Right lobe of liver (tissue), 6 donors: ENCODE data around the gene KAT6B. TPM values are rescaled to one million over a fixed set of nuclear protein-coding genes. Genes with fewer than 3 reads are reported as not detected.
A peak's percentile ranks its signal among the peaks of the same experiment; 100 is the strongest.

ENCODE experiments used
- ATAC-seq, 4 donors: fragments of 200-7000 bp; cut with Tn5 transposase; one replicate each; pipeline ENCODE4 v1.9.1; 2020; ENCODE audit warnings: mild to moderate bottlenecking in 4 of 4, moderate library complexity in 4 of 4
- DNase-seq, 3 donors: peaks; one replicate each; pipeline ENCODE4 v3.0.0-alpha.2; 2020
- H3K27ac ChIP-seq, 3 donors: fragments of 200-600 bp; one replicate each; pipeline ENCODE4 v1.8.0; 2022
- H3K27me3 ChIP-seq, 2 donors: fragments of 200-600 bp; one replicate each; pipeline ENCODE4 v1.8.0; 2022
- H3K36me3 ChIP-seq, 4 donors: fragments of 200-600 bp; sonication (generic) in 1 of 4; one replicate each; pipeline versions ENCODE4 v1.5.1 to v1.8.0; 2017 to 2022; ENCODE audit warnings: control low read depth in 1 of 4
- H3K4me1 ChIP-seq, 4 donors: fragments of 200-600 bp; sonication (generic) in 1 of 4; one replicate each; pipeline versions ENCODE4 v1.5.1 to v1.8.0; 2017 to 2022; ENCODE audit warnings: control low read depth in 1 of 4
- H3K4me3 ChIP-seq, 3 donors: fragments of 200-600 bp; one replicate each; pipeline ENCODE4 v1.8.0; 2022
- H3K9me3 ChIP-seq, 4 donors: fragments of 200-600 bp; sonication (generic) in 1 of 4; one replicate each; pipeline versions ENCODE4 v1.5.1 to v1.8.0; 2017 to 2022; ENCODE audit warnings: control low read depth in 1 of 4
- CTCF ChIP-seq, 4 donors: fragments of 200-600 bp in 3 of 4; fragments of 450-650 bp in 1 of 4; IDR thresholded peaks; one replicate each; pipeline versions ENCODE4 v1.5.1 to v1.8.0; 2016 to 2022; ENCODE audit warnings: antibody characterized with exemption in 4 of 4, mild to moderate bottlenecking in 2 of 4
- POLR2A ChIP-seq: fragments of 450-650 bp; IDR thresholded peaks from one replicate; pipeline ENCODE4 v1.6.1; 2017; ENCODE audit warnings: antibody characterized with exemption, mild to moderate bottlenecking
- WGBS: methylation state at CpG from one replicate; pipeline ENCODE4 v1.1.6; 2018; ENCODE audit warnings: low coverage, low lambda C conversion rate; ENCODE audit not compliant: insufficient coverage; ENCODE audit errors: missing lambda C conversion rate; 5-methylcytosine and 5-hydroxymethylcytosine counted together
- intact Hi-C, 2 donors: fragments of 100-400 bp; cut with DNase I; formaldehyde crosslinking; loops; one replicate each; pipeline versions ENCODE4 v1.11.2 to v1.14.1; 2022
- total RNA-seq, 6 experiments: library from RNA; depleted of rRNA in 2 of 6; stranded (reverse); fragments of >200 nt in 2 of 6; fragmentation: NEBNext Ultra II Directional in 3 of 6; extraction: Animal tissue kit (Norgen Biotek cat#: 25700) in 3 of 6; gene quantifications; one replicate each; pipeline versions ENCODE4 v1.1.0 to v1.2.4, GENCODE V29; 2016 to 2023
- donor health status: DM: no; HTN: yes; CAD: no.
- donor health status: DM: no; HTN: no; CAD: no.
- donor health status: DM: no; HTN: no; CAD: no.
- donor health status: DM: no; HTN: yes; CAD: no.
- donor health status: DM: no; HTN: yes; CAD: no.

The KAT6B gene
- total RNA-seq, 6 experiments from 2014 or later = 9.2 to 17.1 (median 10.3) TPM

- DNase-seq (no peak), ATAC-seq (peak in 1 of 4 donors; percentile 62)
- intact Hi-C loops = no loop called here
- H3K27me3 ChIP-seq = no peaks in the 10 kb centered on the region
- TF ChIP-seq POLR2A (no peak), CTCF (IDR thresholded peaks at IDR 0.05) (no peak)
- peaks cover 0 to 7% (median 2%) of the 10 kb centered on the region in 4 donors for H3K36me3 ChIP-seq
- H3K4me1 ChIP-seq = peaks cover 0 to 20% (median 6%) of the 10 kb centered on the region in 4 donors
- WGBS = 56% methylated on average over 5 of the region's 5 CpGs
- H3K4me3 ChIP-seq = no peak overlapping the region
- no peaks in the 10 kb centered on the region for H3K9me3 ChIP-seq
- peak overlapping the region in 1 of 3 donors; percentile 9 for H3K27ac ChIP-seq
Observed at GRCh38 chr10:74988832-74989561, 162.6 kb downstream of the KAT6B start.

GRCh38 chr10:74991435-74991834 lies 165.0 kb downstream of the KAT6B start:
- Histone ChIP-seq H3K36me3 (peaks cover 0 to 7% (median 0%) of the 10 kb centered on the region in 4 donors), H3K27me3 (no peaks in the 10 kb centered on the region), H3K4me1 (peaks cover 0 to 22% (median 6%) of the 10 kb centered on the region in 4 donors), H3K27ac (no peak overlapping the region), H3K4me3 (no peak overlapping the region), H3K9me3 (no peaks in the 10 kb centered on the region)
- intact Hi-C loops = no loop called here
- ATAC-seq = peak; percentile 47 to 61 (median 51)
- no peak for TF ChIP-seq POLR2A
- TF ChIP-seq CTCF (IDR thresholded peaks at IDR 0.05) = peak; percentile 19 to 34 (median 28)
- no peak for DNase-seq

GRCh38 chr10:74992068-74992467 lies 165.7 kb downstream of the KAT6B start:
- DNase-seq = no peak
- Histone ChIP-seq H3K27me3 (no peaks in the 10 kb centered on the region), H3K4me3 (no peak overlapping the region), H3K36me3 (peaks cover 0 to 7% (median 0%) of the 10 kb centered on the region in 4 donors), H3K4me1 (peaks cover 0 to 22% (median 6%) of the 10 kb centered on the region in 4 donors), H3K27ac (no peak overlapping the region), H3K9me3 (no peaks in the 10 kb centered on the region)
- TF ChIP-seq POLR2A (no peak), CTCF (IDR thresholded peaks at IDR 0.05) (no peak)
- intact Hi-C loops = no loop called here
- no peak for ATAC-seq
- WGBS = 97% methylated on average over 3 of the region's 3 CpGs

GRCh38 chr10:74993649-74994048 lies 167.2 kb downstream of the KAT6B start:
- WGBS = 89% methylated on average over 3 of the region's 3 CpGs
- intact Hi-C loops = no loop called here
- no peak for ATAC-seq
- Histone ChIP-seq H3K9me3 (no peaks in the 10 kb centered on the region), H3K27me3 (no peaks in the 10 kb centered on the region), H3K4me3 (no peak overlapping the region), H3K36me3 (peaks cover 0 to 7% (median 0%) of the 10 kb centered on the region in 4 donors), H3K27ac (no peak overlapping the region), H3K4me1 (peaks cover 0 to 7% (median 3%) of the 10 kb centered on the region in 4 donors)
- TF ChIP-seq CTCF (IDR thresholded peaks at IDR 0.05) = no peak
- no peak for TF ChIP-seq POLR2A
- no peak for DNase-seq
